ENCODE measurements around the gene CFHR2.

CFHR2 gene

GRCh38 chr1:197003132-197003531 lies 59.6 kb downstream of the CFHR2 start:
- DNase-seq: no peak

GRCh38 chr1:197008861-197009260 lies 65.3 kb downstream of the CFHR2 start:
- no peak for DNase-seq

Measured in eye (tissue), 1 donor.